Lower leg skin (tissue), 3 donors: Measurements from ENCODE around the gene SLC6A4.

Experiments
- CTCF ChIP-seq, 3 donors: fragments of 450-650 bp; IDR thresholded peaks; one replicate each; pipeline ENCODE4 v1.5.1; 2016; ENCODE audit warnings: antibody characterized with exemption in 3 of 3, mild to moderate bottlenecking in 3 of 3, moderate library complexity in 2 of 3
- POLR2A ChIP-seq, 2 donors: fragments of 450-650 bp; IDR thresholded peaks; one replicate each; pipeline ENCODE4 v1.6.1; 2016 to 2017; ENCODE audit warnings: antibody characterized with exemption in 2 of 2, mild to moderate bottlenecking in 1 of 2, moderate library complexity in 1 of 2

- TF ChIP-seq CTCF (IDR thresholded peaks at IDR 0.05) (no peak), POLR2A (IDR thresholded peaks at IDR 0.05) (no peak)
Observed at GRCh38 chr17:30279156-30279555, 43.7 kb upstream of the SLC6A4 start.
